Stimulated activated CD8-positive, alpha-beta memory T cell treated with anti-CD3 and anti-CD28 coated beads, Interleukin-12 subunit alpha, Interleukin-12 subunit beta, amount 100 ng/mL, for 1 hour (primary cell): ENCODE measurements around the gene FKBP11.
"Not testable (repeated sequence)": the region's sequence is repeated elsewhere in the genome, so short reads cannot be mapped to it uniquely, and the experiment has no call there.

Source experiments
- DNase-seq: peaks from one replicate; pipeline ENCODE4 v3.0.0-alpha.2; 2020; ENCODE audit warnings: low read depth

Gene FKBP11

DNA sequence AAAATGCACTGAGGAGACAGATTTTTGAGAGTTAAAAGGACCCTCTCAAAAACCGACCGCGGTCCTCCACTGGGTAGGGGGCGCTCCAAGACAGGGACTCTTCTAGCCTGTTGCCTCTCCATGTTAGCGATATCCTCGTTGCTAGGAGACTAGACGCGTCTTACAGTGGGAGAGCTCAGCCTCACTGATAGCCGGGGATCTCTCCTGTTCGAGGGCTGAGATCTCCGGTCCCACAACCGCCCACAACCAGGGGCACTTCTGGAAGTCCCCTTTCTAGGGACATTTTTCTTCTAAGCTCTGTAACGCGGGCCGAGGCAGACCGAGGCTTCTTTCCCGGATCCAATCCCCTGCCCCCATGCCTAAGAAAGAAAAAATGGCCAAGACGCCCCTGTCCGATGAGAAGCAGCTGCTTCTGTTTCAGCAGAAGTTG, 21.3 kb downstream of the FKBP11 start:
- DNase-seq = peak; percentile 78

DNA sequence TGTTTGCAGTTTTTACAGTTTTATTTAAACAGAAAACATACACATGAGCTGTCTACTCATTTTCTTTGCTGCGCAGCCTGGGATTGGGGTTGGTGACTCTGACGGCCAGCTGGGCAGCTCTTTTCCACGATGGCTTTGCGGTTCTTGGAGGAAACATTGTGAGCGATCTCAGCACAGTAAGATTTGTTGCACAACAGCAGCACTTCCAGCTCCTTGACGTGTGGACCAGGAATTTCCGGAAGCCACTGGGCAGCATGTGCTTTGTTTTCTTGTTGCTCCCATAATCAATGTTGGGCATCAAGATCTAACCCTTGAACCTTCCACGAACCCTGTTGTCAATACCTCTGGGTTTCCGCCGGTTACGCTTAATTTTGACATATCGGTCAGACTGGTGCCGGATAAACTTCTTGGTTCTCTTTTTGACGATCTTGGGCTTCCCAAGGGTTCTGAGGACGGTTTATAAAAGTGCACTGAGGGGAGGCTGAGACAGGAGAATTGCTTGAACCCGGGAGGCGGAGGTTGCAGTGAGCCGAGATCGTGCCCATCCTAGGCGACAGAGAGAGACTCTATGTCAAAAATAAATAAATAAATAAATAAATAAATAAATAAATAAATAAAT, 21.8 kb downstream of the FKBP11 start:
- no peak for DNase-seq

- no peak for DNase-seq
Observed at GRCh38 chr12:48901278-48901677, 24.0 kb downstream of the FKBP11 start.

DNA sequence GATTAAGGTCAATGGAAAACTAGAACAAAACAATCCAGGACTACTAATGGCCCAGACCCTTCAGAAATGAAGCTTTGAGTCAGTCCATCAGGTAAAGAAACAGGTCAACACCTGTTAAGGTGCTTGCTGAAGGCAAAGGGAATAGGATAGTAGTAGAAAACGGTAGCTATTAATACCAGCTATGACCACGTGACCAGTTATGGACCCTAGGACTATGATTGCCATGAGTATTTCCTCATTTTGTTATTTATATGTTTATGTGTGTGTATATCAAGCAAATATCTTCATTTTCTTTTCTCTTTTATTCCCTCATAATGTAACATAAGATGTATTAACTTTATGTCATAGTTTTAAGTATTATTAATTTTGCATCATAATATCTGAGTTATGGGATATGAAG, 25.6 kb downstream of the FKBP11 start:
- DNase-seq = no peak

DNA sequence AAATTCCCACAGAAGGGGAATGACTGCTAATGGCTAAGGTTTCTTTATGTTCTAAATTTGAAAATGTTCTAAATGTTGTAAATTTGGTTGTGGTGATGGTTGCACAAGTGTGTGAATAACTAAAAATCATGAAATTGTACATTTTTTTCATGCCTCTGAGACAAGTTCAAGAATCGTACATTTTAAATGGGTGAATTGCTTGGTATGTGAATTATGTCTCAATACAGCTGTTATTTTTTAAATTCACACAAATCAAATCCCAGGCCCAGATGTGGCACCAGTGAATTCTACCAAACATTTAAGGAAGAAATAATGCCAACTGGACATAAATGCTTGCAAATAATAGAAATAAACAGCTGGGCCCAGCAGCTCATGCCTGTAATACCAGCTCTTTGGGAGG, 31.0 kb downstream of the FKBP11 start:
- no peak for DNase-seq

DNA sequence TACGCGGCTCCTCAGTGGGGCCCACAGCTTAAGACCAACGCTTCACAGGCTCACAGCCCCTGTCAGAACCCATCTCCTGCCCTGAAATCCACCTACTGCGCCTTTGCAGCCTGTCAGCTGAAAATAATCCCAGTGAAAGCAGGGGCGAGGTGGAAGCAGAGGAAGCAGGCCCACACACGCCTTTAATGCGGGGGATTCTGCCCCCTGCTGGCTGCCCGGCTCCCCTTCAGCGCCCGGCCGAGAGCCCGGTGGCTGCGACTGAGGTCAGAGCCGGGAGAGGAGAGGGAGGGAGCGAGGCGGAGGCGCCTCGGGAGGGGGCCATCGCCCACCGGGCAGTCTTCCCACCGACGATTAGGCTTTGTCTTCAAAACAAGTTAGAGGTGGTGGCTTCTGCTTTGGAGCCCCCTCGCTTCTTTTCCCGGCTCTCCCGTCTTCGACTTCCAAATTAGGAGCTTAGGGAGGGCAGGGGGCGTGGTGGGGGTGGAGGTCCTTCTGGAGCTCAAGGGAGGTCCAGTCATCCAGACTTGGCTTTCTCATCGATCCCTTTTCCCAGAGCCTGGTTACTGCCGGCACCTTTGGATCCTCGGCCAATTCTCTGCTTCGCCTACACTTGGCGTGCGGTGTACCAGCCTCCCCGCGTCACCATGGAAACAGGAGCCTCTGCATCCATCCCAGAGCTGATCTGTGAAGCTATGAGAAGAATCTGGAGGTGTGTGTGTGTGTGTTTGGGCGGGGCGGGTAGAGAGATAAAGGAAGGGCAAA, 34.5 kb downstream of the FKBP11 start:
- DNase-seq = peak; percentile 56

GRCh38 chr12:48889679-48890078, 35.6 kb downstream of the FKBP11 start:
- DNase-seq = no peak

- no peak for DNase-seq
Observed at GRCh38 chr12:48883305-48884161, 41.8 kb downstream of the FKBP11 start.

DNA sequence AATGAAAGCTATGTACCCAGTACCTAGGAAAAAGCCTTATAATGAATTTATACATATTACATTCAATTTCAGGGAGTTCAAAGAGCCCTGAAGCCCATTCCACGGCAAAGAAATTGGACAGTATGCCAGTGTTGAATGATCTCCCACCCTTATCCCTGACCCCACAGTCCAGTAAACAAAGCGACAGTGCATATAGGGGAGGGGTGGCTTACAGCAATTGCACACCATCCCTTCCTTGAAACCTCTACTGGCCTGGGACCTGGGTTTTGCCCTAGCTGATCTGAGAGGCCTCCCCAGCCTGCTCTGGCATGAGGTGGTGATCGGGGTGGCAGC, 42.4 kb downstream of the FKBP11 start:
- no peak for DNase-seq

GRCh38 chr12:48882315-48882687, 43.0 kb downstream of the FKBP11 start:
- DNase-seq = no peak

DNA sequence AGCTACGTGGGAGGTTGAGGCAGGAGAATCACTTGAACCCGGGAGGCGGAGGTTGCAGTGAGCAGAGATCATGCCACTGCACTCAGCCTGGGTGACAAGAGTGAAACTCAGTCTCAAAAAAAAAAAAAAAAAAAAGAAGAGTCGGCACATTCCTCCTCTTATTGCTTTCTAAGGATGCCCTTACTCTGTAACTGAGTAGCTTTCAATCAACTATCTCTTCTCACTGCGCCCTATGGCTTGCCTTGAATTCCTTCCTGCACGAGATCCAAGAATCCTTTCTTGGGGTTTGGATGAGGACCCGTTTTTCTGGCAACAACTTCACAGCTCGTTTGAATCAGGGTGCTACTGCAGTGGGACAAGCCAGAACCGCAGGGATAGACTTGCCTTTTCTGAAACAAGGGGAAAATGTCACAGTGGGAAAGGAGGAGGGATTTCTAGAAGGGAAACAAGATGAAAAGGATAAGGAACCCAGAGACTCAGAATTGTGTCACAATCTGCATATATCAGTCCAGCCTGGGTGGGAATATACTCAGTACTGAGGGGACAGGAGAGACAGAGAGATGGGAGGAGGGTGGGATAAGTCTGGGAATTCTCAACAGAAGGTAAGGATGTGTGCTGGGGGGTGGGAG, 43.5 kb downstream of the FKBP11 start:
- no peak for DNase-seq

GRCh38 chr12:48880647-48881046, 44.6 kb downstream of the FKBP11 start:
- DNase-seq = no peak

DNA sequence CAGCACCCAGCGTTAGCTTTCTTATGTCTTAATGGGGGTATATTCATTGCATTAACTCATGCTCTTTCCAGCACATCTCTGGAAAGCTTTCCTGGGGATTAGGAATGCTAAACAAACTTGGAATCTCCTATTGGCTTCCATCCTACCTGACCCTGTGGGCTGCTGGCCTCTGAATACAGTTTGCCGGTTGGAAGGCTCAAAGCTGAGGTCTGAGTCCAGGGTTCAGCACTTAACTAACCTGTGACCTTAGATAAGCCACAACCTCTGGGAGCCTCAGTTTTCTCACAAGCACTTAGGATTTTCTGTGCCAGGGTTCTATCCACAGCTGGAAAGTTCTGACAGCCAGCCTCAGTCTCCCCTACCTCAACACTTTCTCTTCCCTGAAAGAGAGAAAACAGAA, 46.7 kb downstream of the FKBP11 start:
- no peak for DNase-seq

GRCh38 chr12:48875944-48876515, 49.3 kb downstream of the FKBP11 start:
- DNase-seq = no peak

DNA sequence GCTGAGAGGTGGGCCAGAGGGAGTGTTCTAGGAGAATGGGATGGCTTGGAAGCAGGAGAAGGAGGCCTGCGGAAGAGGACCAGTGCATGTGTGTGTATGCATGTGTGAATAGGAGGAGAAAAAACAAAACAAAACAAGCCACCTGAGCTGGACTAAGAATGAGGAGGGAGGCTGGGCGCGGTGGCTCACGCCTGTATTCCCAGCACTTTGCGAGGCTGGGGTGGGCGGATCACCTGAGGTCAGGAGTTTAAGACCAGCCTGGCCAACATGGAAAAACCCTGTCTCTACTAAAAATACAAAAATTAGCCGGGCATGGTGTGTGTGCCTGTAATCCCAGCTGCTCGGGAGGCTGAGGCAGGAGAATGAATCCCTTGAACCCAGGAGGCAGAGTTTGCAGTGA, 51.8 kb downstream of the FKBP11 start:
- not testable (repeated sequence) for DNase-seq

- DNase-seq = no peak
Observed at GRCh38 chr12:48873096-48873495, 52.2 kb downstream of the FKBP11 start.
